Measurements from ENCODE around the gene GFOD2.
A peak's percentile ranks its signal among the peaks of the same experiment; 100 is the strongest.

The GFOD2 gene

DNA sequence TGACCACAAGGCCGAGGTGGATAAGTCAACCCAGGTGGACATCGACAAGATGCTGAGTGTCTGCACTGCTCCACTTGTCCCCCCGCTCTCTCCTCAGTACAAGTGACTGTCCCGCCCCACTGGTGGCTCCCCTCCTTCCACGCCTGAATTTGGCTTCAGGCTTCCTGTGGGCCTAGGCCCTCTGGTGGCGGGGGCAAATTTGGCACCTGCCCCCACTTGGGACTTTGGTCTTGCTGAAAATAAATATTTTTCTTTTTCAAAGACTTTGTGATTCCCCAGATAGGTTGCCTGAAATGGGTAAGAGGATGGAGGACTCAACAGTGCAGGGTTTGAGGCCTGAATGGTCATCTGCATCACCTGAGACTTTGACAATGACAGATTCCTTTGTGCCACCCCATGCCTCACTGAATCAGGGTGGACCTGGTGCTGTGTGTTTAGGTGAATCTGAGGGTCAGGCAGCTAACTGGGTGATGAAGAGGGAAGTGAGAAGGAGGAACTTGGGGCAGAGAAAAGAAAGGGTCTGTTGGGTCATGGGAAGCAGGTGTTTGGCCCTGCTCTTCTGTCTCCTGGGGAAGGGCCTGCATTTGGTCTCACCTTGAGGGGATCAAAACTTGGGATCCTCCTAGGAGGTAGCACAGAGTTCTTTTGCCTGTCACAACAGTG lies 50.5 kb downstream of the GFOD2 start:
- no peak for DNase-seq

- DNase-seq: peak; percentile 27
Measured at GRCh38 chr16:67667817-67668494, 51.2 kb downstream of the GFOD2 start.

DNA sequence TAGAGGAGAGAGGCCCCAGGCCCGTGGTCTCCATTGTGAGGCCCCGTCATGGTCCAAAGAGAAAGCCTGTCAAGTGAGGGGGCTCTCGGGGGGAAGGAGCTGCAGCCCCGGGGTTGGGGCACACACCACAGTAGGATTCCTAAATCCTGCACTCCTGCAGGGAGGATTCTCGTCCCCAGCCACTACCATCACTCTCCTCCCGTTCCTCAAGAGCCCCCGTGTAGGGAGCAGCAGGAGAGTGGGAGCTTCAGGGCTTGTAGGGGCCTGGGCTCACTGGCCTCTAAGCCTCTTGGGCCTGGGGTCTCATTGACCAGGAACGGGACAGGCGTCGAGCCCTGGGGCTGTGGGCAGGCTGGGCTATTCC lies 51.7 kb downstream of the GFOD2 start:
- DNase-seq: no peak

DNA sequence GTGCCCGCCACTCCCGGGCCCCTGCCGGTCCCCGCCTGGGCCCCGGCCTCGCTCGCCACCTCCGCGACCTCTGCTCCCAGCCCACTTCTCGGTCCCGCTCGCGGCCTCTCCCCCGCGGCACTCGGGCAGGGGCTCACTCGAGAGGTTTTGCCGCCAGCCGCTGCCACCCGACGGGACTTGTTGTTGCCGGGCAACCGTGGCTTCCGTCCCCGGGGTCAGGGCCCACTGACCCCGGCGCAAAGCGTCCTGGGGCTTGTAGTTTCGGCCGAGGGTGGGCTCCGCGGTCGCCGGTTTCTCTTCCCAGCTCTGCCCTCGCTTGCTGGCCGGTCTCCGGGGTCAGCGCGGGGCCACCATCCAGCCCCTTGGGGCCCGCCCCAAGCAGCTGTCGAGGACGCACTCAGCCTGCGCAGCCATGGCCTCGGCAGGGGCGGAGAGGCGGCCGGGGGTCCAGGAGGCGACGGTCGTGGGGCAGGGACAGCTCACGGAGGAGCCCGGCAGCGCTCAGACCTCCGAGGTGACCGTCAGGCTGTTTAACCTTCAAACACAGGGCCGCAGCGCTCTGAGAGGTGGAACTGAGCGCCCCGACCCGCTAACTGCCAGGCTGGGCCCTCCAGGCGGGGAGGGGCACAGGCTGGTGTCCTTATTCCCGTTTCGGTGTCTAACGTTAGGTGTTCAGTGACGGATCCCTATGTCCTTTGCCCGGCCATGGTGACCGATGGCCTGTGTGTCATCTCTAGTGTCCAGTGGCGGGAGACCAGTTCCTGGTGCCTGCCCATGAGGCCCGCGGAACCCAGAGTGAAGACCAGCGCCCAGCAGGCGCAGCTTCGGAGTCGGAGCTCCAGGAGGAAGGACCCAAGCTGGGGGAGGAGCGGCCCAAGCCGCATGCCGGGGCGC lies 52.3 kb downstream of the GFOD2 start, which contains the start of the genes C16orf86 and ENKD1:
TSS of gene C16orf86 (plus strand) at position 256 of the 894 bp plus-strand sequence. CDS start at position 413, 157 bp downstream.
TSS of gene ENKD1 (minus strand) at position 192 of the 894 bp plus-strand sequence. CDS start 308 bp downstream, outside the sequence.
- DNase-seq: peak; percentile 33

- DNase-seq: no peak
Measured at GRCh38 chr16:67666032-67666551, 53.0 kb downstream of the GFOD2 start.

DNA sequence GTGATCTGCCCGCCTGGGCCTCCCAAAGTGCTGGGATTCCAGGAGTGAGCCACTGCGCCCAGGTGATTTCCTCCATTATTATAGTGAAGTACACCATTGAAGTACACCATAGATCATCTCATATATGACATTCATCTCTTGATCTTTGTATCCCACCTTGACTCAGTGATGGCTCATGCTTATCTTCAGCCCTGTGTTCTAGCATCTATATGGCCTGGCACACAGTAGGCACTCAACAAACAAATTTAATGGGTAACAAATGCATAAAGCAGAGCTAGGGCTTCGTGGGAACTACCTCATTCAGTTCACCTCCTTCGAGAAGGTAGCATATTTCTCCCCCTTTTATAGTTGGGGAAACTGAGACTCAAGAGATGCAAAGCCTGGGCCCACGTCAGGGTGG lies 53.5 kb downstream of the GFOD2 start:
- no peak for DNase-seq

GRCh38 chr16:67664871-67665270 lies 54.2 kb downstream of the GFOD2 start:
- no peak for DNase-seq

- DNase-seq: no peak
Measured at GRCh38 chr16:67664258-67664657, 54.9 kb downstream of the GFOD2 start.

GRCh38 chr16:67663877-67664222 lies 55.3 kb downstream of the GFOD2 start:
- no peak for DNase-seq

DNA sequence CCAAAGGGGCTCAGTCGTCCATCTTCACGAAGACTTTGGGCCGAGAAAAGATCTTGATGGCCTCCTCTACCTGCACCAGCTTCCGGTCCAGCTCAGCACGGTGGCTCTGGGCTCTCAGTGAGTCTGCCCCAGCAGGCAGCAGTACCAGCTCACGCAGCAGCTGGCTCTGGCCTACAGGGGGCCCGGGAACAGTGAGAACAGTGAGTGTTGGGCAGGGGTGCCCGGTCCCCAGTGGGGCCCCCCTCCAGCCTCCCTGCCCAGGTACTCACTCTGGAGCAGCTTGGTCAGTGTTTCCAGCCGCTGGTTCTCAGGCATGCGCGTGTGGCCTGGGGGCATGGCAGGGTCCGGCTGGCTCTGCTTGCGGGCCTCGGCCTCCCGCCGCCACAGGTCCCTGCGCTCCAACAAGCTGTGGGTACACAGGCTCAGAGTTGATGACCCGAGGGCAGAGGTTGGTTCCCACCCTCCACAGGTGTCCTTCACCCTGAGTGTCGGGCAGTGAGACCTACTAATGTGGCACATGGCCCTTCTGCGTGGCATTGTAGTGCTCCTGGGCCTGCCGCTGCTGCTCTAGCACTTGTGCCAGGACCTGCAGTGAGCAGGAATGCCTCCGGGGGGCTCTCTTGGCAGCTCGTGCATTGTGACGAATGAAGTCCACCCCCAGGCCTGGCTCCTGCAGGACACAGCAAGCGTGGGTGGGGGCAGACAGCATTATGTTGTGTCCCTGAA lies 55.8 kb downstream of the GFOD2 start:
- no peak for DNase-seq

DNA sequence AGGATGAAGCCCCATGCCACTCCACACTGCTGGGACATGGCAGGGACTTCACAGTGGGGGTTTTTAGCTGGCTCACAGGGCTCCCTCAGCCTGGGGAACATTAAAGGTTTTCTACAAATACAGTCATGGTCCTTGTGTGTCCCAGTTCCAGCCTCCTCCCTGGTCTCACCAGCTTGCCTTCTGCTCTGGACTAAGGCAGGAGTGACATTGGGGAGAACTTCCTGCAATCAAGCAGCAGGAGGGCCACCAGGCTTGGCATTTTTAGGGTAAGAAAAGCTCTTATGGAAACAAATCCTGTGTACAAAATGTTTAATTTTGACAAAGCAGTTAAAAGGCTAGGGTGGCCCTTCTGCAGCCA lies 56.5 kb downstream of the GFOD2 start:
- DNase-seq: no peak

- no peak for DNase-seq
Measured at GRCh38 chr16:67661886-67662652, 57.0 kb downstream of the GFOD2 start.

DNA sequence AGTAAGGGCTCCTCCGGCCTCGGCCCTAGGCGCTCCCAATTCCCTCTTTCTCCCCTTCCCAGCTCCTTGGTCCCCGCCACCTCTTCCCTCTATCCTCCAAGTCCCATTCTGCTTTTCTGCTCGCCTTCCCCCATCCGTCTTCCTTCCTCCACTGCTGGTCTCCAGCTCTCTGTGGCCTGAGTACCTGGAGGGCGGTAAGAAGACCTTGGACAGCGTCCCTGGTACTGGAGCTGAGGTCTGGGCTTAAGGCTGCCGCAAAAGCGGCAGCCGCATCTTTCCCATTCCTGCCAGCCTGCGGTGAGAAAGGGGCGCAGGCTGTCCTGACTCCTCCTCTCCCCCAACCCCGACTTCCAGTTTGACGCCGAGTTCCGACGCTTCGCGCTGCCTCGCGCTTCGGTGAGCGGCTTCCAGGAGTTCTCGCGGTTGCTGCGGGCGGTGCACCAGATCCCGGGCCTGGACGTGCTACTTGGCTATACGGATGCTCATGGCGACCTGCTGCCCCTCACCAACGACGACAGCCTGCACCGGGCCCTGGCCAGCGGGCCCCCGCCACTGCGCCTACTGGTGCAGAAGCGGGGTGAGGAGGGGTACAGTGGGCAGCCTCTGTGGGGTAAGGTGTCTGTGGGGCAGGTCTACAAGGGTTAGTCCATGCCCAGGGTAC lies 57.9 kb downstream of the GFOD2 start:
- DNase-seq: no peak

DNA sequence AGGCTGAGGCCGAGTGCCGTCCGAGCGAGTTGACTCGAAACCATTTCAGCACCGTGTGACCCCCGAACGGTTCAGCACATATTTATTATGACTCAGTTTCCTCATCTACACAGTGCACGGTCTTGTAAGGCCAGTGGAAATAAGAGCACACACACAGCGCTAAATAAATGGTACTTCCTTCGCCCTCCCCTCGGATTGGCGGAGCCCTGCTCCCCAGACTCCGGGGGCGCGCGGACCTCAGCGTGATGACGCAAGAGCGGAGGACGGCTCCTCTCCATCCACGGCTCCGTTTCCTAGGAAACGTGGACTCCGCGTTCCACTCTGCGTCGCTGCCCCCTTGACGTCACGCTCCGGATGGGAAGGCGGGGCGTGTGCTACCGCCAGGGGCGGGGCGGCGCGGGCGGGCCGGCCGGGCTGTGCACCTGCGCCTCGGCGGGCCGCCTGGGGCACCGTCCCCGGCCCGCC lies 58.5 kb downstream of the GFOD2 start, which contains the start of gene PARD6A:
TSS of gene PARD6A (plus strand) at position 397 of the 465 bp plus-strand sequence. CDS start 79 bp downstream, outside the sequence.
- DNase-seq: peak; percentile 90

- peak; percentile 68 for DNase-seq
Measured at GRCh38 chr16:67659675-67660563, 59.2 kb downstream of the GFOD2 start, which contains the start of gene ACD. Gene ACD, minus strand, starts transcription at chr16:67660260. Its CDS starts 40 bp downstream, at chr16:67660220.

DNA sequence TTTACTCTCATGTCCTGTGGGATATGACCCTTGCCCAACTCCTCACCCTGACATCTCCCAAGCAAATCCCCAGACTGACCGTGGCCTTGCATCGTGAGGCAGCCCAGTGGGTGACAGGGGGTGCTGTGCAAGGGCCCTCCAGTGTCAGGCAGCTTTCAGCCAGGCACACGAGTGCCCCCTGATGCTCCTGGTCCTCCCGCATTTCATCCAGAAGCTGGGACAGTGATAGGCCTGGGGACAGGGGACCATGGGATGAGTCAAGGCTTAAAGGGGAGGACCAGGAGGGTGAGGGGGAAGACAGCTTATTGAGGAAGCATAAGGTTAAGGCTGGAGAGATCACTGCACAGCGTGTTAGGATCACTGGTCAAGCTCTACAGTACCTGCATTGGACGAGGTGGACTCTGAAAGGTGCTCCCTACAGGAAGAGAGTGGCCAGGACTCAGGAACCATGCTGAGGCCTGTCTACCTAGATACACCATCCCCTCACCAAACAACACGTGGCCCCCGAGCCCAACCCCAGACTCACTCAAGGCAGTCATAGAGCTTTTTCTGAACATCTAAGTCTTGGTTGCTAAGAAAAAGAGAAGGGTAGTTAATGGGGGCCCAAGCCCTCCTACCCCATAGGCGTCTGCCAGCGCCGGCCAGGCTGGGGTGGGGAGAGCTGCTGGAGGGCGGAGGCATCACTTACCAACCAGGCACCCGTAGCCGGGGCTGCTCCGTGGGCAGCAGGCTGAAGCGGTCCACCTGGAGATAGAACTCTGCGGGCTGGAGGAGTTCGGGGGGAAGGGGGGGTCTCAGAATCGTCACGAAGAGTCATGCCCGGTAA lies 60.1 kb downstream of the GFOD2 start:
- DNase-seq: no peak

GRCh38 chr16:67657751-67658518 lies 61.2 kb downstream of the GFOD2 start:
- DNase-seq: no peak

GRCh38 chr16:67657017-67657608 lies 62.0 kb downstream of the GFOD2 start:
- no peak for DNase-seq
